Mammary epithelial cell (primary cell): Measurements from ENCODE around the gene FOXO1.

Experiments
- EZH2 ChIP-seq: IDR thresholded peaks from 2 replicates; pipeline ENCODE4 v1.6.1; 2012; ENCODE audit warnings: low read length, inconsistent platforms, borderline replicate concordance
- TF ChIP-seq, protein P1 (sequence below), 2 donors: IDR thresholded peaks in 1 of 2; conservative IDR thresholded peaks in 1 of 2; 2 replicates each; pipeline ENCODE4 v1.5.1; 2011 to 2012; ENCODE audit warnings: inconsistent platforms in 2 of 2, low read length in 2 of 2, mild to moderate bottlenecking in 2 of 2, control low read depth in 1 of 2, low read depth in 1 of 2; ENCODE audit not compliant: insufficient read depth in 1 of 2; ENCODE audit errors: extremely low read depth in 1 of 2

GRCh38 chr13:40565282-40566148 lies 100.9 kb downstream of the FOXO1 start:
- TF ChIP-seq, protein P1, sequence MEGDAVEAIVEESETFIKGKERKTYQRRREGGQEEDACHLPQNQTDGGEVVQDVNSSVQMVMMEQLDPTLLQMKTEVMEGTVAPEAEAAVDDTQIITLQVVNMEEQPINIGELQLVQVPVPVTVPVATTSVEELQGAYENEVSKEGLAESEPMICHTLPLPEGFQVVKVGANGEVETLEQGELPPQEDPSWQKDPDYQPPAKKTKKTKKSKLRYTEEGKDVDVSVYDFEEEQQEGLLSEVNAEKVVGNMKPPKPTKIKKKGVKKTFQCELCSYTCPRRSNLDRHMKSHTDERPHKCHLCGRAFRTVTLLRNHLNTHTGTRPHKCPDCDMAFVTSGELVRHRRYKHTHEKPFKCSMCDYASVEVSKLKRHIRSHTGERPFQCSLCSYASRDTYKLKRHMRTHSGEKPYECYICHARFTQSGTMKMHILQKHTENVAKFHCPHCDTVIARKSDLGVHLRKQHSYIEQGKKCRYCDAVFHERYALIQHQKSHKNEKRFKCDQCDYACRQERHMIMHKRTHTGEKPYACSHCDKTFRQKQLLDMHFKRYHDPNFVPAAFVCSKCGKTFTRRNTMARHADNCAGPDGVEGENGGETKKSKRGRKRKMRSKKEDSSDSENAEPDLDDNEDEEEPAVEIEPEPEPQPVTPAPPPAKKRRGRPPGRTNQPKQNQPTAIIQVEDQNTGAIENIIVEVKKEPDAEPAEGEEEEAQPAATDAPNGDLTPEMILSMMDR (conservative IDR thresholded peaks at IDR 0.05 in 1 of 2, IDR thresholded peaks at IDR 0.05 in 1 of 2; ENCODE audit: extremely low read depth in 1 of 2, insufficient read depth in 1 of 2, low read depth in 1 of 2, low read length in 2 of 2), result no peak
- TF ChIP-seq EZH2, result no peak
